SIG-M5 treated with dmso at 0.1 percent for 504 hours (cell line): Measurements from ENCODE around the gene GRIP2.

Source experiments
- DNase-seq: peaks from one replicate; lab custom pipeline; 2025; ENCODE audit not compliant: unreplicated experiment; lab: John Stamatoyannopoulos, UW

The GRIP2 gene

GRCh38 chr3:14539742-14540491 lies at the start of gene GRIP2:
Gene GRIP2 (minus strand): TSS chr3:14540342. CDS start chr3:14540308, 34 bp downstream.
- DNase-seq = no peak

DNA sequence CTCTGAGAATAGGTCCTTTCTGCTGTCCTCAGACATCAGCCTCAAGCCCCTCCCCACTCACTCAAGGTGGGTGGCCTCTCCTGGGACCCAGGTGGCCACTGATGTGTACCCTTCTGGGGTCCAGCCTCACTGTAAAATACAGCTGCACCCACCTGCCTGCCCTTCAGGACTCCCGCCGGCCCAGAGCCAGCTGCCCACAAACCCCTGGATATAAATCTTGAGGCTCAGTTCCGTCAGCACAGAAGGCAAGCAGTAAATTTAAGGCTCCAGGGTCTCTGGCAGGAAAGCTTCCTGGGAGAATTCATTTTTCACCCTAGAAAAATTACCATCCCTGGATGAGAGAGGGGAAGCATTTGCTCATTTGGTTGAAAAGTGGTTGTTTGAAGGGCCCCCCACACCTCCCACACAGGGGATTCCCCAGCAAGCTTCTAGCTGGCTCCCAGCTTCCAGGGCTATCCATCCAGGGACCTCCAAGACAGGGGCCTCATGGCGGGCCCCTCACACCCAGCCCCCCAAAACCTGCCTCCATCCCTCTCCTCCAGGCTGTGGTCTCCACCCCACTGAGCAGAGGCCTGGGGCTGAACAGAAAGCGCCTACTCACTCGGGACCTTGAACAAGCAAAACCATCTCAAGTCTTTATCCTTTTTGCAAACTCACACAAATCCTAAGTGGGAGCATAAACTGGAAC lies 48.4 kb upstream of the GRIP2 start:
- DNase-seq = no peak

GRCh38 chr3:14587740-14588360 lies 47.7 kb upstream of the GRIP2 start:
- DNase-seq = no peak

GRCh38 chr3:14586611-14587010 lies 46.5 kb upstream of the GRIP2 start:
- no peak for DNase-seq

GRCh38 chr3:14583548-14584091 lies 43.5 kb upstream of the GRIP2 start:
- no peak for DNase-seq

DNA sequence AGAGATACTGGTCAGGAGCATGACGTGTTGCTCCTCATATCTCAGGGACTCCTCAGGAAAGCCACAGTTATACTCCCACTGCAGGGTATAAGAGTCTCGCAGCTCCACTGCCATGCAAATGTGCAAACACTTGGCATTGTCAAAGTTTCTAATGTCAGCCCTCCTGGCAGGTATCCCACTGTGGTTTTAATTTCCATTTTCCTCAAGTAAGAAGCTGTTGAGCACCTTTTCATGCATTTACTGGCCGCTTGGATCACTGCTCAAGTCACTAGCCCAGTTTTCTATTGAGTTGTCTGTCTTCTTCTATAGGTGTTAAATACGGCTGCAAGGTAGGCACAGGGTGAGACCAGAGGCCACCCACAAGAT lies 41.9 kb upstream of the GRIP2 start:
- DNase-seq = no peak

DNA sequence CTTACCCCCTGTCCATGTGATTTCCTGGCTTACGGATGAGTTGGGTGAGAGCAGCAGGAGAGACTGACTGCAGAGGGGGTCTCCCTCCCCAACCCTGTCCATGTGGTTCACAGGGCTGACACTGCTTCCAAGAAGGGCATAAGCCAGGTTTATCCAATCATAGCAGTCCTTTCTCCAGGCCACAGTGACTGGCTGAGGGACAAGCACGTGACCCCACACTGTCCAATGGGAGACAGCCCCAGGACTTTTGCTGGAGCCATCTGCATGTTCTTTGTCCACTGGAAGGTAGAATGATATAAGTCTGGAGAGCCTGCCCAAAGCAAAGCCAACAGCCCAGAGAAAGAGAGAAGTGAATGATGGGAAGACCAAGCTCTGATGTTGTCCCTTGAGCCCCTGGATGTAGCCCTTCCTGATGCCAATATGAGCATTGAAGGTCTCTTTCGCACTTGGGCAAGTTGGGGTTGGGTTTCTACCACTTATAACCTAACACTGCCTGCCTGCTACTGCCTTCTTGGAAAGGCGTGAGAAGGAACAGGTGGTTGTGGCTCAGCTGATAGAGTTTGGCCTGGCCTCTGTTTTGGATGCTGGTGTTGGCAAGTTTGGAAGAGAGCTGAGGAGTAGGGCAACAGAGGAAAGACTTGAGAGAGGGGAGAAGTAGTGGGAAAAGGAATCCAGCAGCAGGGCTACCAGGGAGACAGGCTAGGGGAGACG lies 41.3 kb upstream of the GRIP2 start:
- no peak for DNase-seq

DNA sequence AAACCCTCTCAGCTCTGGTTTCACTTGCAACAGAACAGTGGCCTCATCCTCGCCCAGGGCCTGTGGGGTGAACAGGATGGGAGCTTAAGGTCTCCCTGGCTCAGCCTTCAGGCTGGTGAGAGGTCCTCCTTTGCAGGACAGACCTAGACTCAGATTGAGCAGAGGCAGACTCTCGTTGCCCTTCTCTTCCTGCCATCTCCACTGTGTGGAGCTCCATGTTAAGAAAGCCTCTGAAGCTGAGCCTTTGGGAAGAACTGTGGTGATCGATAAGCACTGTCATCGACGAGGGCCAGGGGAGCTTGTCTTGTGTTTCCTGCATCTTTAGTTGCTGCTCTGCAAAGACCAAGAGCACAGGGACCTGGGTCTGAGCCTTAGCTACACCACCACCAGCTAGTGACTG lies 37.8 kb upstream of the GRIP2 start:
- no peak for DNase-seq

GRCh38 chr3:14576163-14576562 lies 36.0 kb upstream of the GRIP2 start:
- DNase-seq = no peak

GRCh38 chr3:14574183-14574582 lies 34.0 kb upstream of the GRIP2 start:
- DNase-seq = no peak

DNA sequence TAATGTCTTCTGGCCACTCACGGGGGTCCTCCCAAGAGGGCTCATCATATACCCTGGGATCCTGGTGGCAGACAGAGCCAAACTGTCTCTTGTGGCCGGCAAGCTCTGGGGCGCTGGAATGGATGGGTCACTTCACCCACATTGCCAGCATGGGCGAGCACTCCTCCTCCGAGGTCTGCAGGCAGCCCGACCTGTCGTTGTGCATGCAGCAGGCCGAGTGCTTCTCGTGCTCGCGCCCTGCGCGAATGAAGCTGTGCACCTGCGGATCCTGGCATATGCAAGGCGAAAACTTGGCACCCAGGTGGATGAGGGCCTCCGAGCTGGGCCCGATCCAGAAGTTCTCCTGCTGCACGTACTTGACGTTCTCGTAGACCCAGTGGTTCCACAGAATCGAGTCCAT lies 33.6 kb upstream of the GRIP2 start:
- no peak for DNase-seq

- peak; percentile 89 for DNase-seq
Observed at GRCh38 chr3:14570864-14571263, 30.7 kb upstream of the GRIP2 start.

GRCh38 chr3:14570089-14570488 lies 29.9 kb upstream of the GRIP2 start:
- peak; percentile 98 for DNase-seq

GRCh38 chr3:14569474-14570000 lies 29.4 kb upstream of the GRIP2 start:
- DNase-seq = peak; percentile 49

GRCh38 chr3:14568269-14568668 lies 28.1 kb upstream of the GRIP2 start:
- no peak for DNase-seq

GRCh38 chr3:14566812-14567211 lies 26.7 kb upstream of the GRIP2 start:
- DNase-seq = no peak

DNA sequence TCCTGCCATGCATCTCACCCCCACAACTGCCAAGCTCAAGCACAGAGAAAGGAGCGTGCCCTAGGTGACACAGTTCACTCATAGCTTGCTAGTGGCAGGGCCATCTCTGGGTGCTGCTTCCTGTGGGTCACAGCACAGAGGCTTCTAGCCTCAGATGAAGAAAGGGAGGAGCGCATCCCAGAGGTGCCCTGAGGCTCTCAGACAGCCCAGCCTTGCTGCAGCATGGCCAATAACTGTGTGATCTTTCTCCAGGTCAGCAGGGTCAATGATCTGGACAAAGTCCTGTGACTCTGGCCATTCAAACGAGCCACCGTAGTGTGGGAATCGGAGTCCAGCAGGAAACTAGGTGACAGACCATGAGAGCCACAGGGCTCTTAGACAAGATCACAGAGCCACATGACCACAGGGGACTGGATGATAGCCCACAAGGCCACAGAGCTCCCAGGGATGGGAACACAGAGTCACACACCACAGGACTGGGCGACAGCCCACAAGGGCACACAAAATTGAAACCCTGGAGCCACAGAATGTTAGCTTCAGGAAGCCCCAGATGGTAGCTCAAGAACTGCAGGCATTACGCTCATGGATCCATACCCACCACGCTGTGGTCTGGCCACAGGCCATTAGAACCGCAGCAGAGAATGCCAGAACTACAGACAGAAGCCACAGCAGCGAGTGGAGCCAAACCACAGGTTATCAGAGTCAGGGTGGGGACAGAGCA lies 25.9 kb upstream of the GRIP2 start:
- no peak for DNase-seq

DNA sequence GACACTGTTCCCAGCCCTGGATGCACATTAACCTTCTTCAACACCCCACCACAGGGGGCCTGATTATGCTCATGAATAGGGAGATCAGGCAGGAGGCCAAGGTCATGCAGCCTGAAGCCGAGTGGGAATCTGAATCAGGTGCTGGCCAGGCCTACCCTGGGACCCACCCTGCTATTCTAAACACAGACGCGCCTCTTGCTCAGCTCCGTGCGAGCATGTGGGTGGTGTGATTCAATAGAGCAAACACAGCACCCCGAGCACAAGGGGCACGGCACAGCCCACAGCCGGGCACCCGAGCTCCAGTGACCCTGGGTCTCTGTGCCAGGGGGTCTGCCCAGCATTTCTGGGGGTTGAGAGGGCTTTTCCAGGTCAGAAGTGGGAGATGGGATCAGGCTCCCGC lies 24.6 kb upstream of the GRIP2 start:
- DNase-seq = no peak

DNA sequence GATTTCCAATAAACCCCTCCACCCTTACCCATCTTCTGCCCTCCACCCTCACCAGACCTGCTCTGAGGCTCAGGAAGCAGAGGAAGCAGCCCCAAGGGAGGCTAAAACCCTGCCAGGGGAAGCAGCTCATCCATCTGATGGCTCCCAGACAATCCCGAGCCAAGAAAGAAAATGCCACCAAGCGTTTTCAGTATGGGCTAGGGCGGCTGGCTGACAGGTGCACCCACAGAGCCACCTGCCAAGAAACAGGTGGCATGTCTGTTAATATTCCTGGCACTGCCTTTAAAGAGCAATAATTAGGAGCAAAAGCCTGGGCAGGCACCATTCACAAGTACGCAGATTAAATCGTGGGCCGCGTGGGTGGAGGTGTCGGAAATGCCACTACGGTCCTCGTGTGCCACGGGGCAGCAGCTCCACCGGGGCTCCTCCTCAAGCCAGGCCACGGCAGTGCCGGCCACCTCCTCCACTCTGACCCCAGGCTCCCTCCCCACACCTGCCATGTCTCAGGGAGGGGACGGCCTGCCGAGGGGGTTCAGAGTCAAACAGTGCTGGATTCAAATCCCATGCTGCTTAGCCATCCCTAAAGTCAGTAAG lies 23.9 kb upstream of the GRIP2 start:
- DNase-seq = no peak
